DLD1 (cell line): Measurements from ENCODE around the gene ADAMTSL5.

Experiments
- in situ Hi-C: cut with HindIII; loops from 2 replicates; pipeline ENCODE4 v1.10.0; 2017; ENCODE audit warnings: low sequenced_read_pairs

The ADAMTSL5 gene

GRCh38 chr19:1497578-1498235 is 15.1 kb downstream of the ADAMTSL5 start:
- in situ Hi-C loops, result no loop called here

GRCh38 chr19:1496714-1497577 is 15.9 kb downstream of the ADAMTSL5 start:
- in situ Hi-C loops, result no loop called here

GRCh38 chr19:1495799-1496713 is 16.8 kb downstream of the ADAMTSL5 start:
- in situ Hi-C loops, result no loop called here

GRCh38 chr19:1495051-1495798 is 17.6 kb downstream of the ADAMTSL5 start:
- in situ Hi-C loops, result no loop called here

- in situ Hi-C loops, result no loop called here
Measured at GRCh38 chr19:1494115-1494815, 18.6 kb downstream of the ADAMTSL5 start.

- in situ Hi-C loops, result no loop called here
Measured at GRCh38 chr19:1492474-1493006, 20.3 kb downstream of the ADAMTSL5 start.

- in situ Hi-C loops, result no loop called here
Measured at GRCh38 chr19:1491849-1492170, 21.0 kb downstream of the ADAMTSL5 start.

- in situ Hi-C loops, result no loop called here
Measured at GRCh38 chr19:1491114-1491848, 21.5 kb downstream of the ADAMTSL5 start, which contains the start of gene REEP6. Gene REEP6 (plus strand): TSS chr19:1491181. CDS start chr19:1491270, 89 bp downstream.

- in situ Hi-C loops, result no loop called here
Measured at GRCh38 chr19:1490311-1491113, 22.3 kb downstream of the ADAMTSL5 start, which contains the start of gene PCSK4. Gene PCSK4 (minus strand): TSS chr19:1490350. CDS start chr19:1490346, 4 bp downstream.

GRCh38 chr19:1489463-1490310 is 23.1 kb downstream of the ADAMTSL5 start:
- in situ Hi-C loops, result no loop called here

GRCh38 chr19:1488282-1488601 is 24.6 kb downstream of the ADAMTSL5 start:
- in situ Hi-C loops, result no loop called here

GRCh38 chr19:1487576-1488281 is 25.1 kb downstream of the ADAMTSL5 start:
- in situ Hi-C loops, result no loop called here

- in situ Hi-C loops, result no loop called here
Measured at GRCh38 chr19:1486720-1487575, 25.9 kb downstream of the ADAMTSL5 start.

- in situ Hi-C loops, result no loop called here
Measured at GRCh38 chr19:1483979-1484428, 28.8 kb downstream of the ADAMTSL5 start.

GRCh38 chr19:1483131-1483978 is 29.5 kb downstream of the ADAMTSL5 start:
- in situ Hi-C loops, result no loop called here
